Stimulated activated memory B cell treated with anti-CD40 and anti-IgM and Interleukin-4, amounts not matched to agents 10 μg/mL and 1 μg/mL and 100 μg/mL, for 72 hours (primary cell): ENCODE measurements around the gene KIF26A.

ENCODE experiments used
- ATAC-seq: fragments of 150-1000 bp; cut with Tn5 transposase; 2 replicates; pipeline ENCODE4 v1.10.0; 2021
- H3K27ac Mint-ChIP-seq: one replicate; pipeline ENCODE4 v1.8.0; 2022; ENCODE audit warnings: mild to moderate bottlenecking, mixed read lengths
- H3K27me3 Mint-ChIP-seq: one replicate; pipeline ENCODE4 v1.8.0; 2022; ENCODE audit warnings: mixed read lengths
- H3K36me3 Mint-ChIP-seq: one replicate; pipeline ENCODE4 v1.8.0; 2022; ENCODE audit warnings: mixed read lengths
- H3K4me1 Mint-ChIP-seq: one replicate; pipeline ENCODE4 v1.8.0; 2022; ENCODE audit warnings: mixed read lengths
- H3K4me3 Mint-ChIP-seq: one replicate; pipeline ENCODE4 v1.8.0; 2022; ENCODE audit warnings: mild to moderate bottlenecking, moderate library complexity, mixed read lengths
- H3K9me3 Mint-ChIP-seq: one replicate; pipeline ENCODE4 v1.8.0; 2022; ENCODE audit warnings: mixed read lengths

Gene KIF26A

GRCh38 chr14:104138098-104138717 lies at the start of gene KIF26A:
KIF26A (plus strand) TSS chr14:104138587; CDS start chr14:104138723, 136 bp downstream.
- H3K36me3 Mint-ChIP-seq: no peaks in the 10 kb centered on the region
- no peak within 1 kb of the TSS for H3K27ac Mint-ChIP-seq
- ATAC-seq: peak; percentile 9
- peaks cover 12% of the 10 kb centered on the region for H3K4me1 Mint-ChIP-seq
- peaks cover 79% of the 10 kb centered on the region for H3K27me3 Mint-ChIP-seq
- no peaks in the 10 kb centered on the region for H3K9me3 Mint-ChIP-seq
- peak within 1 kb of the TSS; percentile 52 for H3K4me3 Mint-ChIP-seq

GRCh38 chr14:104090071-104090748 lies 48.2 kb upstream of the KIF26A start:
- H3K4me1 Mint-ChIP-seq: peaks cover 8% of the 10 kb centered on the region
- no peaks in the 10 kb centered on the region for H3K36me3 Mint-ChIP-seq
- ATAC-seq: no peak
- no peaks in the 10 kb centered on the region for H3K9me3 Mint-ChIP-seq
- H3K27ac Mint-ChIP-seq: no peak overlapping the region
- H3K4me3 Mint-ChIP-seq: no peak overlapping the region
- H3K27me3 Mint-ChIP-seq: peaks cover 50% of the 10 kb centered on the region

- peaks cover 58% of the 10 kb centered on the region for H3K27me3 Mint-ChIP-seq
- no peak overlapping the region for H3K27ac Mint-ChIP-seq
- no peak overlapping the region for H3K4me3 Mint-ChIP-seq
- H3K36me3 Mint-ChIP-seq: no peaks in the 10 kb centered on the region
- no peak for ATAC-seq
- H3K4me1 Mint-ChIP-seq: peaks cover 12% of the 10 kb centered on the region
- H3K9me3 Mint-ChIP-seq: no peaks in the 10 kb centered on the region
Measured at GRCh38 chr14:104091061-104091926, 47.1 kb upstream of the KIF26A start.

GRCh38 chr14:104091927-104092771 lies 46.2 kb upstream of the KIF26A start:
- Mint-ChIP-seq H3K9me3 (no peaks in the 10 kb centered on the region), H3K4me1 (peaks cover 19% of the 10 kb centered on the region), H3K36me3 (no peaks in the 10 kb centered on the region), H3K27ac (no peak overlapping the region), H3K4me3 (no peak overlapping the region), H3K27me3 (peaks cover 50% of the 10 kb centered on the region)
- no peak for ATAC-seq

- H3K27me3 Mint-ChIP-seq: peaks cover 42% of the 10 kb centered on the region
- H3K4me3 Mint-ChIP-seq: no peak overlapping the region
- no peaks in the 10 kb centered on the region for H3K9me3 Mint-ChIP-seq
- H3K27ac Mint-ChIP-seq: no peak overlapping the region
- no peaks in the 10 kb centered on the region for H3K36me3 Mint-ChIP-seq
- ATAC-seq: no peak
- H3K4me1 Mint-ChIP-seq: peaks cover 19% of the 10 kb centered on the region
Measured at GRCh38 chr14:104092931-104093365, 45.4 kb upstream of the KIF26A start.

GRCh38 chr14:104093366-104094055 lies 44.9 kb upstream of the KIF26A start:
- Mint-ChIP-seq H3K36me3 (no peaks in the 10 kb centered on the region), H3K4me3 (no peak overlapping the region), H3K4me1 (peaks cover 19% of the 10 kb centered on the region), H3K27ac (no peak overlapping the region), H3K27me3 (peaks cover 36% of the 10 kb centered on the region), H3K9me3 (no peaks in the 10 kb centered on the region)
- no peak for ATAC-seq

GRCh38 chr14:104094056-104094708 lies 44.2 kb upstream of the KIF26A start:
- ATAC-seq: no peak
- peaks cover 34% of the 10 kb centered on the region for H3K27me3 Mint-ChIP-seq
- H3K4me1 Mint-ChIP-seq: peaks cover 19% of the 10 kb centered on the region
- no peak overlapping the region for H3K4me3 Mint-ChIP-seq
- no peak overlapping the region for H3K27ac Mint-ChIP-seq
- H3K36me3 Mint-ChIP-seq: no peaks in the 10 kb centered on the region
- H3K9me3 Mint-ChIP-seq: no peaks in the 10 kb centered on the region

GRCh38 chr14:104094709-104095425 lies 43.5 kb upstream of the KIF26A start:
- peaks cover 19% of the 10 kb centered on the region for H3K4me1 Mint-ChIP-seq
- peaks cover 34% of the 10 kb centered on the region for H3K27me3 Mint-ChIP-seq
- H3K4me3 Mint-ChIP-seq: no peak overlapping the region
- ATAC-seq: no peak
- H3K36me3 Mint-ChIP-seq: no peaks in the 10 kb centered on the region
- H3K27ac Mint-ChIP-seq: no peak overlapping the region
- H3K9me3 Mint-ChIP-seq: no peaks in the 10 kb centered on the region

GRCh38 chr14:104095426-104096310 lies 42.7 kb upstream of the KIF26A start:
- H3K27me3 Mint-ChIP-seq: peaks cover 34% of the 10 kb centered on the region
- no peak overlapping the region for H3K27ac Mint-ChIP-seq
- H3K36me3 Mint-ChIP-seq: no peaks in the 10 kb centered on the region

GRCh38 chr14:104096318-104096717 lies 42.1 kb upstream of the KIF26A start:
- Mint-ChIP-seq H3K27ac (no peak overlapping the region), H3K4me3 (no peak overlapping the region), H3K27me3 (peaks cover 28% of the 10 kb centered on the region), H3K4me1 (peaks cover 19% of the 10 kb centered on the region), H3K36me3 (no peaks in the 10 kb centered on the region), H3K9me3 (no peaks in the 10 kb centered on the region)
- ATAC-seq: no peak

More at GRCh38 chr14:104095426-104096310, 42.7 kb upstream of the KIF26A start:
- ATAC-seq: no peak
- H3K4me1 Mint-ChIP-seq: peaks cover 19% of the 10 kb centered on the region
- H3K9me3 Mint-ChIP-seq: no peaks in the 10 kb centered on the region
- no peak overlapping the region for H3K4me3 Mint-ChIP-seq

- Mint-ChIP-seq H3K4me1 (peaks cover 19% of the 10 kb centered on the region), H3K4me3 (no peak overlapping the region), H3K27me3 (peaks cover 21% of the 10 kb centered on the region), H3K36me3 (no peaks in the 10 kb centered on the region), H3K9me3 (no peaks in the 10 kb centered on the region), H3K27ac (no peak overlapping the region)
- no peak for ATAC-seq
Measured at GRCh38 chr14:104096751-104097700, 41.4 kb upstream of the KIF26A start.
